ENCODE measurements around the gene SESN2.

Gene SESN2

GRCh38 chr1:28259252-28259933 lies at the start of gene SESN2:
Gene SESN2 (plus strand): TSS chr1:28259518. CDS start chr1:28259848, 330 bp downstream.
- peak; percentile 89 for DNase-seq (ENCODE audit: low spot score)

GRCh38 chr1:28209700-28210099 lies 49.6 kb upstream of the SESN2 start:
- no peak for DNase-seq (ENCODE audit: low spot score)

GRCh38 chr1:28213315-28213714 lies 46.0 kb upstream of the SESN2 start:
- no peak for DNase-seq (ENCODE audit: low spot score)

- DNase-seq (ENCODE audit: low spot score) = no peak
These were observed 30.2 kb upstream of the SESN2 start for GRCh38 chr1:28229089-28229488.

GRCh38 chr1:28229996-28230395 lies 29.3 kb upstream of the SESN2 start:
- no peak for DNase-seq (ENCODE audit: low spot score)

GRCh38 chr1:28232558-28233263 lies 26.6 kb upstream of the SESN2 start, which contains the start of gene DNAJC8:
Gene DNAJC8 (minus strand): TSS chr1:28233029. CDS start chr1:28232998, 31 bp downstream.
- DNase-seq (ENCODE audit: low spot score) = peak; percentile 88

GRCh38 chr1:28233264-28233606 lies 26.1 kb upstream of the SESN2 start:
- DNase-seq (ENCODE audit: low spot score) = no peak

- DNase-seq (ENCODE audit: low spot score) = peak; percentile 96
These were observed 23.3 kb upstream of the SESN2 start, which contains the start of gene ATP5IF1 for GRCh38 chr1:28235755-28236655. Gene ATP5IF1 (plus strand): TSS chr1:28236124. CDS start chr1:28236184, 60 bp downstream.

GRCh38 chr1:28236656-28237322 lies 22.5 kb upstream of the SESN2 start:
- DNase-seq (ENCODE audit: low spot score) = no peak

GRCh38 chr1:28239004-28239403 lies 20.3 kb upstream of the SESN2 start:
- no peak for DNase-seq (ENCODE audit: low spot score)

- DNase-seq (ENCODE audit: low spot score) = no peak
These were observed 19.3 kb upstream of the SESN2 start for GRCh38 chr1:28240024-28240423.

- DNase-seq (ENCODE audit: low spot score) = no peak
These were observed 17.6 kb upstream of the SESN2 start for GRCh38 chr1:28241638-28242241.

- DNase-seq (ENCODE audit: low spot score) = no peak
These were observed 15.5 kb upstream of the SESN2 start for GRCh38 chr1:28243685-28244311.

- DNase-seq (ENCODE audit: low spot score) = no peak
These were observed 14.6 kb upstream of the SESN2 start for GRCh38 chr1:28244549-28245251.

GRCh38 chr1:28246427-28246832 lies 12.9 kb upstream of the SESN2 start:
- no peak for DNase-seq (ENCODE audit: low spot score)

GRCh38 chr1:28247612-28248272 lies 11.6 kb upstream of the SESN2 start:
- DNase-seq (ENCODE audit: low spot score) = no peak

GRCh38 chr1:28248273-28249012 lies 10.9 kb upstream of the SESN2 start:
- peak; percentile 81 for DNase-seq (ENCODE audit: low spot score)

- DNase-seq (ENCODE audit: low spot score) = peak; percentile 54
These were observed 10.1 kb upstream of the SESN2 start for GRCh38 chr1:28249013-28249865.

All from COLO829 (cell line).